Loucy (cell line): Measurements from ENCODE around the gene VWA8.

Experiments used
- CTCF ChIP-seq: fragments of 200-600 bp; sonication (generic); conservative IDR thresholded peaks from 2 replicates; pipeline ENCODE4 v1.5.1; 2014; ENCODE audit warnings: mild to moderate bottlenecking, antibody characterized with exemption, low read length
- EZH2phosphoT487 ChIP-seq: fragments of 200-600 bp; IDR thresholded peaks from 2 replicates; pipeline ENCODE4 v1.6.1; 2018; ENCODE audit warnings: antibody characterized with exemption, mild to moderate bottlenecking, moderate library complexity, borderline replicate concordance

DNA sequence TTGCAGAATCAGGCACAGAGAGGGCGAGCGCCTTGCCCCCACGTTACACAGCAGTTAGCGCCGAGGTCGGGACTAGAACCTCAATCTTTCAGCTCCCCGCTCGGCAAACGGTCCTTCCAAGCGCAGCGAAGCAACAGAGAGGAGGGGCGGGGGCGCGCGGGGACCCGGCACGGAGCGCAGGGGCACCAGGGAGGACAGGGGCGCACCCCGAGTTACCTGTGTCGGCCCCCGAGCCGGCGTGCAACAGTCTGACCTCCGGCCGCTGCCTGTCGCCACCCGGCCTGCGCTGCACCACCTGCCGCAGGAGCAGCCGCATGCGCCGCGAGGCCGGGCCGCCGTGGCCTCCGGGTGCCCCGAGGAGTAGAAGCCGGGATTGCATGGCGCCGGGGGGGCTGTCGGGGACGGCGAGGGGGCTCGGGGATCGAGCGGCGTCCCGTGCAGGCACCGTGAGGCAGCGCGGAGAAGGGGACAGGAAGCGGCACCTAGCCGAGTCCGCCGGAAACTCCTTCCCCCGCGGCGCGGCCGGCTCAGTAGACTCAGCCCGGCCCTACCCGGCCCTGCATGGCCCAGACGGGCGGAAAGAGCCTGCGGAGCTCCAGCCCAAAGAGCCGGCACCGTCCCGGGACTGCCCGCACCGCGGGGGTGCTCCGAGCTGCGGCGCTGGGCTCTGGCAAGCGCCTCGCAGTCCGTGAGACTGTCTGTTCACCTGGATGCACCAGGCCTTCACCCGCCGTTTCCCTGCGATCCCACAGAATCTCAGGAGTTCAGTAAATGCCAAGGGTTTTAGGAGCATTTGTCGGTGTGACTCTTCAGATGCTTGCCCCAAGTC is at the start of gene VWA8:
- TF ChIP-seq CTCF (no peak), EZH2phosphoT487 (no peak)
